IMR-90 (cell line): Measurements from ENCODE around the gene REC114. TPM values are rescaled to one million over a fixed set of nuclear protein-coding genes. Genes with fewer than 3 reads are reported as not detected.

Experiments
- ATAC-seq: fragments of 200-7000 bp; cut with Tn5 transposase; 2 replicates; pipeline ENCODE4 v1.9.1; 2020; ENCODE audit warnings: low read depth, mild to moderate bottlenecking, moderate library complexity
- BruUV-seq: library from RNA; stranded (reverse); fragments of 400-500 nt; replicated peaks from 2 replicates; lab custom pipeline; 2021; lab: Mats Ljungman, UMichigan
- CTCF ChIA-PET: fragments of 300-600 bp; formaldehyde crosslinking; extraction: SDS; loops from one replicate; lab custom pipeline; 2021; ENCODE audit warnings: antibody characterized with exemption; lab: Yijun Ruan, JAX
- POLR2A ChIA-PET: fragments of 300-600 bp; sonication (Branson Sonifier 250); formaldehyde crosslinking; loops from one replicate; lab custom pipeline; 2022; ENCODE audit warnings: antibody characterized with exemption; ENCODE audit not compliant: unreplicated experiment; lab: Charles Lee
- DNase-seq: peaks from one replicate; pipeline ENCODE4 v3.0.0; 2013
- H2AFZ ChIP-seq: replicated peaks from 2 replicates; pipeline ENCODE3; 2013; ENCODE audit warnings: low read length, mild to moderate bottlenecking; ENCODE audit not compliant: poor library complexity
- H2AK5ac ChIP-seq: 2 replicates; pipeline ENCODE4 v1.6.1; 2013; ENCODE audit warnings: low read depth, low read length, inconsistent platforms
- H2AK9ac ChIP-seq: replicated peaks from 2 replicates; pipeline ENCODE3; 2013; ENCODE audit warnings: mild to moderate bottlenecking, low read depth, low read length, moderate library complexity; ENCODE audit not compliant: poor library complexity
- H2BK120ac ChIP-seq: 2 replicates; pipeline ENCODE4 v1.6.1; 2013; ENCODE audit warnings: low read depth, low read length, inconsistent platforms
- H2BK15ac ChIP-seq: 3 replicates; pipeline ENCODE4 v1.6.1; 2013; ENCODE audit warnings: low read depth, low read length, inconsistent platforms
- H2BK20ac ChIP-seq: 2 replicates; pipeline ENCODE4 v1.6.1; 2013; ENCODE audit warnings: low read depth, mild to moderate bottlenecking, inconsistent platforms, low read length, moderate library complexity
- H2BK5ac ChIP-seq: 2 replicates; pipeline ENCODE4 v1.6.1; 2013; ENCODE audit warnings: mild to moderate bottlenecking, low read depth, low read length, inconsistent platforms; ENCODE audit not compliant: poor library complexity, severe bottlenecking
- H3K14ac ChIP-seq: replicated peaks from 2 replicates; pipeline ENCODE4 v1.6.1; 2013; ENCODE audit warnings: low read depth, low read length, inconsistent platforms
- H3K18ac ChIP-seq: 2 replicates; pipeline ENCODE4 v1.6.1; 2013; ENCODE audit warnings: low read depth, low read length, control low read depth
- H3K23ac ChIP-seq: 2 replicates; pipeline ENCODE4 v1.6.1; 2013; ENCODE audit warnings: low read depth, low read length, inconsistent platforms
- H3K27ac ChIP-seq: 2 replicates; pipeline ENCODE4 v1.5.1; 2013; ENCODE audit warnings: mild to moderate bottlenecking, control low read depth, low read length; ENCODE audit not compliant: insufficient read depth
- H3K27me3 ChIP-seq: 2 replicates; pipeline ENCODE4 v1.6.1; 2013; ENCODE audit warnings: low read length; ENCODE audit not compliant: control insufficient read depth, insufficient read depth
- H3K36me3 ChIP-seq: 2 replicates; pipeline ENCODE4 v1.6.1; 2013; ENCODE audit warnings: low read length, mixed read lengths; ENCODE audit not compliant: control insufficient read depth, insufficient read depth
- H3K4ac ChIP-seq: 2 replicates; pipeline ENCODE4 v1.6.1; 2013; ENCODE audit warnings: low read depth, low read length, inconsistent platforms
- H3K4me1 ChIP-seq: 2 replicates; pipeline ENCODE4 v1.6.1; 2013; ENCODE audit warnings: low read length, mixed read lengths; ENCODE audit not compliant: control insufficient read depth, insufficient read depth
- H3K4me2 ChIP-seq: 2 replicates; pipeline ENCODE4 v1.6.1; 2013; ENCODE audit warnings: low read depth, mild to moderate bottlenecking, control low read depth, low read length, moderate library complexity
- H3K4me3 ChIP-seq: 2 replicates; pipeline ENCODE4 v1.5.1; 2013; ENCODE audit warnings: low read depth, mild to moderate bottlenecking, control low read depth, low read length, moderate library complexity; ENCODE audit not compliant: insufficient read depth
- H3K56ac ChIP-seq: 2 replicates; pipeline ENCODE4 v1.6.1; 2013; ENCODE audit warnings: low read length, inconsistent platforms; ENCODE audit not compliant: insufficient read depth; ENCODE audit errors: extremely low read depth
- H3K79me1 ChIP-seq, 2 experiments: 2 replicates each; pipeline ENCODE4 v1.6.1; 2013; ENCODE audit warnings: low read length in 2 of 2, inconsistent platforms in 1 of 2, low read depth in 1 of 2
- H3K9ac ChIP-seq: 2 replicates; pipeline ENCODE4 v1.6.1; 2013; ENCODE audit warnings: low read depth, low read length, control low read depth
- H3K9me1 ChIP-seq: 2 replicates; pipeline ENCODE4 v1.6.1; 2013; ENCODE audit warnings: low read length, inconsistent platforms; ENCODE audit not compliant: insufficient read depth
- H3K9me3 ChIP-seq: 2 replicates; pipeline ENCODE4 v1.6.1; 2013; ENCODE audit warnings: low read length; ENCODE audit not compliant: control insufficient read depth, insufficient read depth
- H4K20me1 ChIP-seq: 2 replicates; pipeline ENCODE4 v1.6.1; 2013; ENCODE audit warnings: low read length, inconsistent platforms; ENCODE audit not compliant: insufficient read depth
- H4K5ac ChIP-seq: 2 replicates; pipeline ENCODE4 v1.6.1; 2013; ENCODE audit warnings: mild to moderate bottlenecking, low read depth, low read length, control low read depth
- H4K8ac ChIP-seq, 2 experiments: 2 replicates each; pipeline ENCODE4 v1.6.1; 2013; ENCODE audit warnings: low read depth in 2 of 2, low read length in 2 of 2, control low read depth in 1 of 2, inconsistent platforms in 1 of 2
- H4K91ac ChIP-seq: 2 replicates; pipeline ENCODE4 v1.6.1; 2013; ENCODE audit warnings: low read depth, low read length, inconsistent platforms; ENCODE audit not compliant: insufficient read depth
- BHLHE40 ChIP-seq: fragments of 150-350 bp; IDR thresholded peaks from 2 replicates; pipeline ENCODE4 v1.6.1; 2016; ENCODE audit warnings: mild to moderate bottlenecking, low read depth, low read length
- CEBPB ChIP-seq: IDR thresholded peaks from 2 replicates; pipeline ENCODE4 v1.6.1; 2012; ENCODE audit warnings: low read depth, low read length, improper control_type of control experiment
- FOS ChIP-seq: fragments of 150-350 bp; IDR thresholded peaks from 2 replicates; pipeline ENCODE4 v1.6.1; 2016; ENCODE audit warnings: low read depth, low read length
- MAFK ChIP-seq: IDR thresholded peaks from 2 replicates; pipeline ENCODE4 v1.6.1; 2012; ENCODE audit warnings: low read depth, low read length, improper control_type of control experiment
- MAZ ChIP-seq: IDR thresholded peaks from 2 replicates; pipeline ENCODE4 v1.6.1; 2012; ENCODE audit warnings: low read depth, mild to moderate bottlenecking, low read length, improper control_type of control experiment, moderate library complexity, borderline replicate concordance
- MXI1 ChIP-seq: IDR thresholded peaks from 2 replicates; pipeline ENCODE4 v1.6.1; 2012; ENCODE audit warnings: low read depth, mild to moderate bottlenecking, low read length, moderate library complexity, borderline replicate concordance
- NFE2L2 ChIP-seq: fragments of 150-350 bp; IDR thresholded peaks from 2 replicates; pipeline ENCODE4 v1.6.1; 2016; ENCODE audit warnings: low read depth, mild to moderate bottlenecking, low read length
- POLR2A ChIP-seq: IDR thresholded peaks from 2 replicates; pipeline ENCODE4 v1.6.1; 2012; ENCODE audit warnings: mild to moderate bottlenecking, low read depth, low read length
- RCOR1 ChIP-seq: IDR thresholded peaks from 2 replicates; pipeline ENCODE4 v1.6.1; 2012; ENCODE audit warnings: mild to moderate bottlenecking, low read length, improper control_type of control experiment; ENCODE audit not compliant: insufficient replicate concordance
- RFX5 ChIP-seq: IDR thresholded peaks from 2 replicates; pipeline ENCODE4 v1.8.0; 2012; ENCODE audit warnings: low read depth, mild to moderate bottlenecking, low read length, moderate library complexity
- SMC3 ChIP-seq: fragments of 150-350 bp; IDR thresholded peaks from 2 replicates; pipeline ENCODE4 v1.6.1; 2016; ENCODE audit warnings: low read depth, mild to moderate bottlenecking, antibody characterized with exemption, low read length, moderate library complexity
- WGBS, 2 experiments: methylation state at CpG; one replicate each; pipeline versions ENCODE4 v1.1.5 to v1.1.7; 2013; ENCODE audit warnings: missing lambda C conversion rate in 2 of 2; ENCODE audit not compliant: insufficient read length in 1 of 2; ENCODE audit errors: extremely low coverage in 2 of 2; 5-methylcytosine and 5-hydroxymethylcytosine counted together
- dilution Hi-C: fragments of 300-500 bp; cut with HindIII; formaldehyde crosslinking; loops from one replicate; pipeline ENCODE4 v1.14.3; 2018; ENCODE audit warnings: low sequenced_read_pairs; ENCODE audit not compliant: unreplicated experiment
- in situ Hi-C: fragments of 300-500 bp; cut with MboI; formaldehyde crosslinking; loops from 3 replicates; pipeline ENCODE4 v1.14.3; 2019; ENCODE audit warnings: low sequenced_read_pairs, inconsistent platforms, mixed read lengths
- intact Hi-C: fragments of 100-400 bp; cut with micrococcal nuclease; formaldehyde crosslinking; loops from 2 replicates; pipeline ENCODE4 v1.10.0; 2022
- polyA plus RNA-seq, 3 experiments: library from polyadenylated mRNA; depleted of rRNA; stranded (reverse); fragments of >200 nt; gene quantifications; 2 replicates each; pipeline ENCODE4 v1.2.3, GENCODE V29; 2012; ENCODE audit warnings: low replicate concordance in 1 of 3
- total RNA-seq: library from RNA; depleted of rRNA; stranded (reverse); fragments of >200 nt; gene quantifications from 2 replicates; pipeline ENCODE4 v1.2.3, GENCODE V29; 2012
- TF ChIP-seq, protein P1 (sequence below): conservative IDR thresholded peaks from 2 replicates; pipeline ENCODE4 v1.5.1; 2012; ENCODE audit warnings: mild to moderate bottlenecking, low read depth, low read length, improper control_type of control experiment
- TF ChIP-seq, protein P2 (sequence below): fragments of 150-350 bp; IDR thresholded peaks from 2 replicates; pipeline ENCODE4 v1.6.1; 2017; ENCODE audit warnings: mild to moderate bottlenecking, antibody characterized with exemption, low read length, low read depth
- TF ChIP-seq, protein P3 (sequence below): fragments of 150-350 bp; IDR thresholded peaks from 2 replicates; pipeline ENCODE4 v1.6.1; 2016; ENCODE audit warnings: low read depth, mild to moderate bottlenecking, low read length, moderate library complexity, borderline replicate concordance

Gene REC114
- total and polyA plus RNA-seq, 2 of the 4 experiments (the other 2 are of a cell fraction), result not detected

DNA sequence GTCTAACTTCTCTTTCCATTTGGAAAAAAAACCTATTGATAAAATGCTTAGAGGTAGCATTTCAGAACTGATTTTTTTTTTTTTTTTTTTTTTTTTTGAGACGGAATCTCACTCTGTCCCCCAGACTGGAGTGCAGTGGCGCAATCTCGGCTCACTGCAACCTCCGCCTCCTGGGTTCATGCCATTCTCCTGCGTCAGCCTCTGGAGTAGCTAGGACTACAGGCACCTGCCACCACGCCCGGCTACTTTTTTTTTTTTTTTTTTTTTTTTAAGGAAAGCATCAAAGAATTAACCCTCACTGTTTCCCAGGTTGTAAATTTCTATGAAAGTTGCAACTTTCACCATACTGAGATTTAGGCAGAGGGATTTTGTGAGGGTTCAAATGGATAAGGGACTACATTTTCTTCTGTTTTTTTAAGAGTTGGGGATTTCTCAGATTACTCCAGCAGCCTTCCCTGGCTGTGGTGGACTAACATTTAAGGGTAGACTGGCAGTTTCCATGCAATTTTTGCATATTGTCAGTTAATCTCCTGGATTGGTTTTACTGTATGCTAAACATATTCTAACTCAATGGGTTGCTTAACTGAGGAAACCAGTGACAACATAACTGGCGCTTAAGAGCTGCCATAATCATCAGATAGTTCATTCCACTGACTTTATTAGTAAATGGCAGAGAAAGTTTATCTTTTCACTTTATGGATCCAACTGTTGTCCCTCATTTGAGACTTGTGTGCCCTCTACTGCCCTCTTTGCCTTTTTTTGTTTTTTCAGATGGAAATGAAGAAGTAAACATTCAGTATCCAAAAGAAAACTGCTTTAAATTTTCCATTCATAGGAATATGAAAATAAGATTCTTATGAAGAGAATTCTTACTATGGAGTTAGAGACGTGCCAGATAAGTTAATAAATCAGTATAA lies 96.5 kb downstream of the REC114 start:
- BruUV-seq, result no TSS peak
- Histone ChIP-seq H3K23ac (no peak overlapping the region), H2AFZ (no peak overlapping the region), H2AK9ac (no peak overlapping the region), H3K79me1 (no peaks in the 10 kb centered on the region), H3K18ac (no peak overlapping the region), H2BK5ac (no peak overlapping the region), H3K9ac (no peak overlapping the region), H4K5ac (no peak overlapping the region), H2AK5ac (no peak overlapping the region), H2BK15ac (no peak overlapping the region), H3K27me3 (no peaks in the 10 kb centered on the region), H2BK20ac (no peak overlapping the region), H4K20me1 (no peaks in the 10 kb centered on the region), H3K4ac (no peak overlapping the region), H3K27ac (no peak overlapping the region), H3K14ac (no peak overlapping the region), H3K56ac (no peak overlapping the region), H3K4me1 (no peaks in the 10 kb centered on the region), H3K9me3 (no peaks in the 10 kb centered on the region), H3K4me3 (no peak overlapping the region), H3K36me3 (no peaks in the 10 kb centered on the region), H4K91ac (no peak overlapping the region), H3K9me1 (no peaks in the 10 kb centered on the region), H2BK120ac (no peak overlapping the region), H3K4me2 (no peak overlapping the region), H4K8ac (no peak overlapping the region)
- in situ Hi-C loops (no loop called here), intact Hi-C loops (loop anchor here (5.0 kb wide), 1 partner anchor 237 kb away; no protein-coding TSS in a partner anchor), dilution Hi-C loops (no loop called here)
- POLR2A ChIA-PET, result no interaction called here
- DNase-seq (no peak), ATAC-seq (no peak)
- TF ChIP-seq SMC3 (no peak), FOS (no peak), BHLHE40 (no peak), MAFK (no peak), MXI1 (no peak), RCOR1 (no peak), CEBPB (no peak), RFX5 (no peak), MAZ (no peak), NFE2L2 (no peak), POLR2A (no peak)
- TF ChIP-seq, protein P1, sequence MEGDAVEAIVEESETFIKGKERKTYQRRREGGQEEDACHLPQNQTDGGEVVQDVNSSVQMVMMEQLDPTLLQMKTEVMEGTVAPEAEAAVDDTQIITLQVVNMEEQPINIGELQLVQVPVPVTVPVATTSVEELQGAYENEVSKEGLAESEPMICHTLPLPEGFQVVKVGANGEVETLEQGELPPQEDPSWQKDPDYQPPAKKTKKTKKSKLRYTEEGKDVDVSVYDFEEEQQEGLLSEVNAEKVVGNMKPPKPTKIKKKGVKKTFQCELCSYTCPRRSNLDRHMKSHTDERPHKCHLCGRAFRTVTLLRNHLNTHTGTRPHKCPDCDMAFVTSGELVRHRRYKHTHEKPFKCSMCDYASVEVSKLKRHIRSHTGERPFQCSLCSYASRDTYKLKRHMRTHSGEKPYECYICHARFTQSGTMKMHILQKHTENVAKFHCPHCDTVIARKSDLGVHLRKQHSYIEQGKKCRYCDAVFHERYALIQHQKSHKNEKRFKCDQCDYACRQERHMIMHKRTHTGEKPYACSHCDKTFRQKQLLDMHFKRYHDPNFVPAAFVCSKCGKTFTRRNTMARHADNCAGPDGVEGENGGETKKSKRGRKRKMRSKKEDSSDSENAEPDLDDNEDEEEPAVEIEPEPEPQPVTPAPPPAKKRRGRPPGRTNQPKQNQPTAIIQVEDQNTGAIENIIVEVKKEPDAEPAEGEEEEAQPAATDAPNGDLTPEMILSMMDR, result no peak
- TF ChIP-seq, protein P2, sequence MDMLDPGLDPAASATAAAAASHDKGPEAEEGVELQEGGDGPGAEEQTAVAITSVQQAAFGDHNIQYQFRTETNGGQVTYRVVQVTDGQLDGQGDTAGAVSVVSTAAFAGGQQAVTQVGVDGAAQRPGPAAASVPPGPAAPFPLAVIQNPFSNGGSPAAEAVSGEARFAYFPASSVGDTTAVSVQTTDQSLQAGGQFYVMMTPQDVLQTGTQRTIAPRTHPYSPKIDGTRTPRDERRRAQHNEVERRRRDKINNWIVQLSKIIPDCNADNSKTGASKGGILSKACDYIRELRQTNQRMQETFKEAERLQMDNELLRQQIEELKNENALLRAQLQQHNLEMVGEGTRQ, result no peak
- TF ChIP-seq, protein P3, sequence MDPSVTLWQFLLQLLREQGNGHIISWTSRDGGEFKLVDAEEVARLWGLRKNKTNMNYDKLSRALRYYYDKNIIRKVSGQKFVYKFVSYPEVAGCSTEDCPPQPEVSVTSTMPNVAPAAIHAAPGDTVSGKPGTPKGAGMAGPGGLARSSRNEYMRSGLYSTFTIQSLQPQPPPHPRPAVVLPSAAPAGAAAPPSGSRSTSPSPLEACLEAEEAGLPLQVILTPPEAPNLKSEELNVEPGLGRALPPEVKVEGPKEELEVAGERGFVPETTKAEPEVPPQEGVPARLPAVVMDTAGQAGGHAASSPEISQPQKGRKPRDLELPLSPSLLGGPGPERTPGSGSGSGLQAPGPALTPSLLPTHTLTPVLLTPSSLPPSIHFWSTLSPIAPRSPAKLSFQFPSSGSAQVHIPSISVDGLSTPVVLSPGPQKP, result no peak
- no CpG with 5 or more reads among the region's 9 CpGs for WGBS, 2 experiments
- CTCF ChIA-PET, result interaction anchor here (0.7 to 1.2 kb wide), 2 partner anchors 11 to 97 kb away, joined by 3 read pairs; no protein-coding TSS in a partner anchor
